Measurements from ENCODE around the gene HDAC4.

DNA sequence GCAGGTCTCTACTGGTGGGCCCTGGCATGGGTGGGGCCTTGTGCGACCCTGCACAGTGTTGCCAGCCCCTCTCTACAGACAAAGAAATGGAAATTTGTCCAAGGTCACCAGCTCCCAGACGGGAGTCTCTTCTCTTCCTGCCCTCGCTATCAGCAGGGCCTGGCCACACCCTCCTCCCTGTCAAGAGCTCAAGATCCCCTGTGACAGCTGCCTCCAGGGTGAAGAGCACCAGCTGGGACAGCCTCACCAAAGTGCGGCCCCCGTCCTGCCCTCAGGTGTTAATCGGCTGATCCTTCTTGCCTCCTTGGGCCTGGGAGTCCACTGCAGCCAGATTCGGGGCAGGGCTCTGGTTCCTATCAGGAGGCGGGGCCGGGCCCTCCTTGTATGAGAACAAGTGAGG is 293.9 kb downstream of the HDAC4 start:
- TF ChIP-seq, protein P1, sequence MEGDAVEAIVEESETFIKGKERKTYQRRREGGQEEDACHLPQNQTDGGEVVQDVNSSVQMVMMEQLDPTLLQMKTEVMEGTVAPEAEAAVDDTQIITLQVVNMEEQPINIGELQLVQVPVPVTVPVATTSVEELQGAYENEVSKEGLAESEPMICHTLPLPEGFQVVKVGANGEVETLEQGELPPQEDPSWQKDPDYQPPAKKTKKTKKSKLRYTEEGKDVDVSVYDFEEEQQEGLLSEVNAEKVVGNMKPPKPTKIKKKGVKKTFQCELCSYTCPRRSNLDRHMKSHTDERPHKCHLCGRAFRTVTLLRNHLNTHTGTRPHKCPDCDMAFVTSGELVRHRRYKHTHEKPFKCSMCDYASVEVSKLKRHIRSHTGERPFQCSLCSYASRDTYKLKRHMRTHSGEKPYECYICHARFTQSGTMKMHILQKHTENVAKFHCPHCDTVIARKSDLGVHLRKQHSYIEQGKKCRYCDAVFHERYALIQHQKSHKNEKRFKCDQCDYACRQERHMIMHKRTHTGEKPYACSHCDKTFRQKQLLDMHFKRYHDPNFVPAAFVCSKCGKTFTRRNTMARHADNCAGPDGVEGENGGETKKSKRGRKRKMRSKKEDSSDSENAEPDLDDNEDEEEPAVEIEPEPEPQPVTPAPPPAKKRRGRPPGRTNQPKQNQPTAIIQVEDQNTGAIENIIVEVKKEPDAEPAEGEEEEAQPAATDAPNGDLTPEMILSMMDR (IDR thresholded peaks at IDR 0.05 in 2 of 3, conservative IDR thresholded peaks at IDR 0.05 in 1 of 3; ENCODE audit: borderline replicate concordance in 1 of 3, insufficient read depth in 1 of 3, low read depth in 2 of 3, low read length in 2 of 3): no peak
- TF ChIP-seq POLR2AphosphoS5 (IDR thresholded peaks at IDR 0.05; ENCODE audit: low read depth, low read length) (no peak), SRF (IDR thresholded peaks at IDR 0.05; ENCODE audit: low read depth) (no peak), SP1 (IDR thresholded peaks at IDR 0.05; ENCODE audit: low read depth) (no peak), FOSL1 (IDR thresholded peaks at IDR 0.05; ENCODE audit: low read depth) (no peak), EZH2 (IDR thresholded peaks at IDR 0.05) (no peak), EZH2phosphoT487 (IDR thresholded peaks at IDR 0.05; ENCODE audit: borderline replicate concordance) (no peak), RAD21 (IDR thresholded peaks at IDR 0.05; ENCODE audit: low read depth) (no peak), POLR2A (IDR thresholded peaks at IDR 0.05; ENCODE audit: borderline replicate concordance, extremely low read depth, insufficient read depth, insufficient read length) (no peak), ELF1 (IDR thresholded peaks at IDR 0.05; ENCODE audit: borderline replicate concordance, low read depth) (no peak)
- TF ChIP-seq, protein P2, sequence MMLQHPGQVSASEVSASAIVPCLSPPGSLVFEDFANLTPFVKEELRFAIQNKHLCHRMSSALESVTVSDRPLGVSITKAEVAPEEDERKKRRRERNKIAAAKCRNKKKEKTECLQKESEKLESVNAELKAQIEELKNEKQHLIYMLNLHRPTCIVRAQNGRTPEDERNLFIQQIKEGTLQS (IDR thresholded peaks at IDR 0.05): no peak
- TF ChIP-seq, protein P3, sequence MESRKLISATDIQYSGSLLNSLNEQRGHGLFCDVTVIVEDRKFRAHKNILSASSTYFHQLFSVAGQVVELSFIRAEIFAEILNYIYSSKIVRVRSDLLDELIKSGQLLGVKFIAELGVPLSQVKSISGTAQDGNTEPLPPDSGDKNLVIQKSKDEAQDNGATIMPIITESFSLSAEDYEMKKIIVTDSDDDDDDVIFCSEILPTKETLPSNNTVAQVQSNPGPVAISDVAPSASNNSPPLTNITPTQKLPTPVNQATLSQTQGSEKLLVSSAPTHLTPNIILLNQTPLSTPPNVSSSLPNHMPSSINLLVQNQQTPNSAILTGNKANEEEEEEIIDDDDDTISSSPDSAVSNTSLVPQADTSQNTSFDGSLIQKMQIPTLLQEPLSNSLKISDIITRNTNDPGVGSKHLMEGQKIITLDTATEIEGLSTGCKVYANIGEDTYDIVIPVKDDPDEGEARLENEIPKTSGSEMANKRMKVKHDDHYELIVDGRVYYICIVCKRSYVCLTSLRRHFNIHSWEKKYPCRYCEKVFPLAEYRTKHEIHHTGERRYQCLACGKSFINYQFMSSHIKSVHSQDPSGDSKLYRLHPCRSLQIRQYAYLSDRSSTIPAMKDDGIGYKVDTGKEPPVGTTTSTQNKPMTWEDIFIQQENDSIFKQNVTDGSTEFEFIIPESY (IDR thresholded peaks at IDR 0.05; ENCODE audit: extremely low read depth, insufficient replicate concordance, low read length): no peak
